H1 (cell line): ENCODE results near the gene XKR7. TPM values are rescaled to one million over a fixed set of nuclear protein-coding genes. Genes with fewer than 3 reads are reported as not detected.

Source experiments
- CTCF ChIA-PET: fragments of 300-600 bp; sonication (Branson Sonifier 250); formaldehyde crosslinking; loops from one replicate; lab custom pipeline; 2021; ENCODE audit not compliant: partially characterized antibody; lab: Charles Lee
- POLR2A ChIA-PET: fragments of 300-600 bp; sonication (Branson Sonifier 250); formaldehyde crosslinking; loops from one replicate; lab custom pipeline; 2021; ENCODE audit warnings: inconsistent platforms; ENCODE audit not compliant: partially characterized antibody; lab: Charles Lee
- DNase-seq, 2 experiments: peaks; one replicate each; pipeline versions ENCODE4 v3.0.0 to v3.0.0-alpha.2; 2010 to 2022; ENCODE audit warnings: low spot score in 2 of 2, low read depth in 1 of 2, mixed read lengths in 1 of 2
- FAIRE-seq: peaks from 2 replicates; lab custom pipeline; 2011; peaks lifted over from hg19 to GRCh38; lab: Jason Lieb, UNC
- H2AFZ ChIP-seq: 2 replicates; pipeline ENCODE4 v1.8.1; 2012; ENCODE audit warnings: low read length, inconsistent platforms
- H2AK5ac ChIP-seq: 2 replicates; pipeline ENCODE4 v1.6.1; 2013; ENCODE audit warnings: low read depth, low read length
- H2BK120ac ChIP-seq: replicated peaks from 2 replicates; pipeline ENCODE3; 2013; ENCODE audit warnings: low read depth, low read length, inconsistent platforms
- H2BK12ac ChIP-seq: 2 replicates; pipeline ENCODE4 v1.6.1; 2013; ENCODE audit warnings: low read depth, low read length
- H2BK15ac ChIP-seq: 2 replicates; pipeline ENCODE4 v1.6.1; 2013; ENCODE audit warnings: low read length
- H2BK20ac ChIP-seq: 2 replicates; pipeline ENCODE4 v1.6.1; 2013; ENCODE audit warnings: low read length
- H2BK5ac ChIP-seq: 2 replicates; pipeline ENCODE4 v1.6.1; 2013; ENCODE audit warnings: low read depth, low read length
- H3K14ac ChIP-seq: 2 replicates; pipeline ENCODE4 v1.6.1; 2013; ENCODE audit warnings: inconsistent platforms; ENCODE audit not compliant: insufficient read length
- H3K18ac ChIP-seq: 2 replicates; pipeline ENCODE4 v1.6.1; 2013; ENCODE audit warnings: low read length; ENCODE audit errors: extremely low read depth
- H3K23ac ChIP-seq: 2 replicates; pipeline ENCODE4 v1.6.1; 2013; ENCODE audit warnings: inconsistent platforms; ENCODE audit not compliant: insufficient read length
- H3K23me2 ChIP-seq: 2 replicates; pipeline ENCODE4 v1.6.1; 2013; ENCODE audit warnings: low read depth, low read length
- H3K27ac ChIP-seq: 2 replicates; pipeline ENCODE4 v1.6.1; 2011; ENCODE audit warnings: low read depth, low read length, inconsistent platforms
- H3K27me3 ChIP-seq, 4 experiments: replicated peaks in 1 of 4; 1 replicate in 1 of 4; 2 replicates in 3 of 4; pipeline versions ENCODE4 v1.6.1 to v1.8.1; 2011 to 2013; ENCODE audit warnings: low read length in 3 of 4, mild to moderate bottlenecking in 3 of 4, inconsistent platforms in 2 of 4, mixed read lengths in 2 of 4, moderate library complexity in 1 of 4; ENCODE audit not compliant: control insufficient read depth in 3 of 4, insufficient read depth in 3 of 4; ENCODE audit errors: extremely low read depth in 1 of 4
- H3K36me3 ChIP-seq, 4 experiments: 2 replicates each; pipeline versions ENCODE4 v1.6.1 to v1.8.1; 2011 to 2013; ENCODE audit warnings: mild to moderate bottlenecking in 4 of 4, low read length in 3 of 4, moderate library complexity in 2 of 4, control low read depth in 1 of 4, inconsistent platforms in 1 of 4; ENCODE audit not compliant: insufficient read depth in 4 of 4, control insufficient read depth in 2 of 4
- H3K4ac ChIP-seq: replicated peaks from 2 replicates; pipeline ENCODE3; 2013; ENCODE audit warnings: low read length, low read depth, mixed read lengths, inconsistent platforms; ENCODE audit not compliant: insufficient read length
- H3K4me1 ChIP-seq, 4 experiments: replicated peaks in 1 of 4; 1 replicate in 1 of 4; 2 replicates in 3 of 4; pipeline versions ENCODE4 v1.6.1 to v1.8.1; 2011 to 2013; ENCODE audit warnings: low read length in 3 of 4, inconsistent platforms in 2 of 4, mixed read lengths in 1 of 4; ENCODE audit not compliant: insufficient read depth in 4 of 4, control insufficient read depth in 3 of 4
- H3K4me2 ChIP-seq, 2 experiments: 2 replicates each; pipeline versions ENCODE4 v1.6.1 to v1.8.1; 2011 to 2013; ENCODE audit warnings: low read depth in 2 of 2, low read length in 2 of 2, control low read depth in 1 of 2, inconsistent platforms in 1 of 2, mild to moderate bottlenecking in 1 of 2; ENCODE audit not compliant: insufficient read depth in 1 of 2
- H3K4me3 ChIP-seq, 4 experiments: fragments of 200-600, 300-600 bp in 1 of 4; sonication (generic), shearing (Covaris generic), sonication (Bioruptor Twin) in 1 of 4; 2 replicates each; pipeline versions ENCODE4 v1.5.1 to v1.8.1; 2011 to 2016; ENCODE audit warnings: low read length in 4 of 4, low read depth in 3 of 4, control low read depth in 2 of 4, inconsistent platforms in 2 of 4, mild to moderate bottlenecking in 2 of 4, mixed read lengths in 1 of 4, moderate library complexity in 1 of 4; ENCODE audit not compliant: insufficient read depth in 2 of 4; ENCODE audit errors: extremely low read depth in 1 of 4
- H3K56ac ChIP-seq: replicated peaks from 2 replicates; pipeline ENCODE3; 2013; ENCODE audit warnings: low read depth, mild to moderate bottlenecking, mixed read lengths, low read length, inconsistent platforms; ENCODE audit not compliant: insufficient read length
- H3K79me1 ChIP-seq: 2 replicates; pipeline ENCODE4 v1.6.1; 2013; ENCODE audit warnings: low read depth, low read length, control low read depth
- H3K79me2 ChIP-seq, 2 experiments: 2 replicates each; pipeline versions ENCODE4 v1.6.1 to v1.8.1; 2012 to 2013; ENCODE audit warnings: low read length in 2 of 2, mild to moderate bottlenecking in 2 of 2, inconsistent platforms in 1 of 2; ENCODE audit not compliant: insufficient read depth in 2 of 2, control insufficient read depth in 1 of 2
- H3K9ac ChIP-seq, 4 experiments: replicated peaks in 1 of 4; 1 replicate in 1 of 4; 2 replicates in 3 of 4; pipeline versions ENCODE4 v1.6.1 to v1.8.1; 2011 to 2013; ENCODE audit warnings: low read depth in 3 of 4, low read length in 3 of 4, control low read depth in 2 of 4, mild to moderate bottlenecking in 2 of 4, moderate library complexity in 2 of 4, inconsistent platforms in 1 of 4; ENCODE audit errors: extremely low read depth in 1 of 4
- H3K9me3 ChIP-seq, 2 experiments: 2 replicates each; pipeline versions ENCODE4 v1.6.1 to v1.8.1; 2012 to 2013; ENCODE audit warnings: mild to moderate bottlenecking in 2 of 2, moderate library complexity in 2 of 2, control low read depth in 1 of 2, inconsistent platforms in 1 of 2, low read depth in 1 of 2, low read length in 1 of 2, mixed read lengths in 1 of 2; ENCODE audit not compliant: insufficient read depth in 2 of 2
- H4K20me1 ChIP-seq, 2 experiments: replicated peaks in 1 of 2; 2 replicates each; pipeline versions ENCODE3 to v1.8.1; 2011 to 2013; ENCODE audit warnings: inconsistent platforms in 2 of 2, low read length in 2 of 2, mild to moderate bottlenecking in 1 of 2; ENCODE audit not compliant: insufficient read depth in 2 of 2, control insufficient read depth in 1 of 2
- H4K5ac ChIP-seq: 2 replicates; pipeline ENCODE4 v1.6.1; 2013; ENCODE audit warnings: low read length, low read depth, mixed read lengths, inconsistent platforms; ENCODE audit not compliant: insufficient read length
- H4K8ac ChIP-seq: 2 replicates; pipeline ENCODE4 v1.8.0; 2013; ENCODE audit warnings: mild to moderate bottlenecking, moderate library complexity, low read length, inconsistent platforms; ENCODE audit not compliant: insufficient read depth; ENCODE audit errors: extremely low read depth
- H4K91ac ChIP-seq: replicated peaks from 2 replicates; pipeline ENCODE3; 2013; ENCODE audit warnings: low read length, mixed read lengths, inconsistent platforms; ENCODE audit not compliant: insufficient read length
- ATF2 ChIP-seq: IDR thresholded peaks from 2 replicates; pipeline ENCODE4 v1.6.1; 2012; ENCODE audit warnings: low read length, inconsistent platforms
- KDM1A ChIP-seq: fragments of 200-600, 300-600 bp; sonication (generic); IDR thresholded peaks from 2 replicates; pipeline ENCODE4 v1.7.1; 2016; ENCODE audit warnings: mild to moderate bottlenecking, low read length, borderline replicate concordance
- WGBS, 2 experiments: shearing (Covaris generic) in 1 of 2; methylation state at CpG; one replicate each; pipeline versions ENCODE4 v1.1.6 to v1.1.7; 2013 to 2015; ENCODE audit warnings: low lambda C conversion rate in 2 of 2, mixed read lengths in 2 of 2, inconsistent platforms in 1 of 2, low coverage in 1 of 2, missing lambda C conversion rate in 1 of 2; ENCODE audit not compliant: insufficient replicate concordance in 2 of 2, insufficient coverage in 1 of 2, insufficient read length in 1 of 2; ENCODE audit errors: extremely low coverage in 1 of 2, missing lambda C conversion rate in 1 of 2; 5-methylcytosine and 5-hydroxymethylcytosine counted together
- polyA plus RNA-seq, 7 experiments: library from polyadenylated mRNA; depleted of rRNA in 3 of 7; stranded (reverse) in 5 of 7; unstranded in 2 of 7; fragments of >200 nt in 5 of 7; fragments of 200-250 nt in 2 of 7; gene quantifications; 1 replicate in 5 of 7; 2 replicates in 1 of 7; 4 replicates in 1 of 7; pipeline versions ENCODE4 v1.2.1 to v1.2.3, GENCODE V29; 2011 to 2013; ENCODE audit warnings: missing spikeins in 2 of 7, mixed read lengths in 2 of 7
- total RNA-seq: library from RNA; stranded (reverse); fragmentation: NEBNext Ultra II Directional; extraction: Animal tissue kit (Norgen Biotek cat#: 25700); gene quantifications from 2 replicates; pipeline ENCODE4 v1.2.1, GENCODE V29; 2021

The XKR7 gene
- total and polyA plus RNA-seq, 2 of the 8 experiments (the other 6 are each of a cell fraction or from before 2014, with no cell fraction given): 1.8 to 2.4 TPM

GRCh38 chr20:31989030-31989645 is 21.2 kb downstream of the XKR7 start:
- Histone ChIP-seq H3K79me1 (no peaks in the 10 kb centered on the region), H3K9ac (no peak overlapping the region; a peak in 2 of 7 replicates), H3K4ac (no peak overlapping the region), H2AFZ (no peak overlapping the region), H3K4me1 (peaks cover 0 to 3% (median 1%) of the 10 kb centered on the region in 4 experiments; a peak in 2 of 7 replicates), H3K36me3 (no peaks in the 10 kb centered on the region), H3K14ac (no peak overlapping the region), H3K27ac (no peak overlapping the region), H3K4me3 (no peak overlapping the region), H4K91ac (no peak overlapping the region), H2BK5ac (no peak overlapping the region), H2BK15ac (no peak overlapping the region), H3K9me3 (no peaks in the 10 kb centered on the region), H4K8ac (no peak overlapping the region), H3K23ac (no peak overlapping the region), H3K79me2 (no peaks in the 10 kb centered on the region), H2BK120ac (no peak overlapping the region), H2BK20ac (no peak overlapping the region), H3K18ac (no peak overlapping the region), H2BK12ac (no peak overlapping the region), H4K5ac (no peak overlapping the region), H4K20me1 (peaks cover 0 to 3% of the 10 kb centered on the region in 2 experiments), H3K56ac (no peak overlapping the region), H2AK5ac (no peak overlapping the region), H3K27me3 (peaks cover 2 to 18% (median 13%) of the 10 kb centered on the region in 4 experiments), H3K23me2 (peaks cover 4% of the 10 kb centered on the region; the same call in 1 of the 2 replicates), H3K4me2 (no peak overlapping the region)
- 86 to 100% methylated on average over 1 to 8 of the region's 8 CpGs for WGBS, 2 experiments
- DNase-seq (no peak), FAIRE-seq (no peak)
- CTCF ChIA-PET: interaction anchor here (1.4 to 1.9 kb wide), 2 partner anchors 12 to 37 kb away, joined by 4 read pairs; partner anchors contain the start of gene PDRG1
- POLR2A ChIA-PET: interaction anchor here (1.0 kb wide), 1 partner anchor 14 kb away, joined by 3 read pairs; no protein-coding TSS in a partner anchor
- TF ChIP-seq ATF2 (no peak), KDM1A (no peak)
